Head of caudate nucleus (tissue), 42 donors: ENCODE results near the gene OR8K5.
"Not testable (repeated sequence)": the region's sequence is repeated elsewhere in the genome, so short reads cannot be mapped to it uniquely, and the experiment has no call there.

Source experiments
- DNase-seq, 42 donors: peaks; one replicate each; pipeline versions ENCODE4 v3.0.0 to v3.0.0-alpha.2; 2020 to 2021; ENCODE audit warnings: mixed read lengths in 7 of 42
- intact Hi-C: fragments of 100-400 bp; cut with DNase I; formaldehyde crosslinking; loops from one replicate; pipeline ENCODE4 v1.15.0; 2022

OR8K5 gene

GRCh38 chr11:56160217-56160616 is at the start of gene OR8K5:
OR8K5 (minus strand) TSS chr11:56160317; CDS start chr11:56160317, 0 bp downstream.
- intact Hi-C loops: loop anchor here (10.0 kb wide), 1 partner anchor 55 kb away; the partner anchor contains the start of gene OR8H2
- DNase-seq: no peak

GRCh38 chr11:56207790-56208189 is 47.7 kb upstream of the OR8K5 start:
- intact Hi-C loops: no loop called here
- DNase-seq: no peak

DNA sequence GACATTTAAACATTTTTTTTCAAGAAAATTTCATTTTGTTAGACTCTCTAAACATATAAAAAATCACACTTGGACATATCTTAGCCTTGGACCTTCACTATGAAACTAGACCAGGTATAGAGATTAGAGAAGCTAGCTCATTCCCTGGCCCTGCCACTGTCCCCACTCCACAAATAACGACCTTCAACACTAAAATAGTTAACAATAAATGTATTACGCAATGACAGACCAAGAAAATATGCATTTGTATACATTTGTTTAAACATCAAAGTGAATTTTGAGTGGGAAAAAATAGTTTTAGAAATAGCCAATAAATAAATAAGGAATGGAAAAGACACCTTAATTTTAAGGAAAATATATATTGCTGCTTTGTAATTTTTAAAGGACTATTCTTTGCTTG is 37.2 kb upstream of the OR8K5 start:
- DNase-seq: no peak
- intact Hi-C loops: no loop called here

- no peak for DNase-seq
- intact Hi-C loops: no loop called here
These were observed 36.6 kb upstream of the OR8K5 start for GRCh38 chr11:56196705-56197104.

GRCh38 chr11:56188602-56189001 is 28.5 kb upstream of the OR8K5 start:
- no peak for DNase-seq
- intact Hi-C loops: no loop called here

GRCh38 chr11:56183459-56183858 is 23.3 kb upstream of the OR8K5 start:
- intact Hi-C loops: no loop called here

DNA sequence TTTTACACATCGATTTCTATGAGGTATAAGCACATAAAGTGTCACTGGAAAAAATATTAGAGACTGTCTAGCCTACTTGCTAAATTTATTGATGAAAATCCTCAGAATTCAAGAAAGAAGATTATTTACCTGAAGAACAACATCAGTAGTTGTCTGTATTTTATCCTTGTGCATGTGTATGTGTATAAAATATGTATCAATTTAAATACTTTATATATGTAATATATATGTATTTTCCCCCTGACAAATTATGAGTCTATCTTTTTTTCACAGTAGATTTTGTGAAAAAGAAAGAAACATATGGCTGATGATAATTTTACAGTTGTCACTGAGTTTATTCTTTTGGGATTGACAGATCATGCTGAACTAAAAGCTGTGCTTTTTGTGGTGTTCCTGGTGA is 16.2 kb upstream of the OR8K5 start, which contains the start of gene OR5J2:
Gene OR5J2, plus strand, starts transcription at position 301 of the 400 bp plus-strand sequence. Its CDS starts 0 bp downstream, at position 301.
- DNase-seq: no peak
- intact Hi-C loops: no loop called here

More at GRCh38 chr11:56183459-56183858, 23.3 kb upstream of the OR8K5 start:
- DNase-seq: no peak

DNA sequence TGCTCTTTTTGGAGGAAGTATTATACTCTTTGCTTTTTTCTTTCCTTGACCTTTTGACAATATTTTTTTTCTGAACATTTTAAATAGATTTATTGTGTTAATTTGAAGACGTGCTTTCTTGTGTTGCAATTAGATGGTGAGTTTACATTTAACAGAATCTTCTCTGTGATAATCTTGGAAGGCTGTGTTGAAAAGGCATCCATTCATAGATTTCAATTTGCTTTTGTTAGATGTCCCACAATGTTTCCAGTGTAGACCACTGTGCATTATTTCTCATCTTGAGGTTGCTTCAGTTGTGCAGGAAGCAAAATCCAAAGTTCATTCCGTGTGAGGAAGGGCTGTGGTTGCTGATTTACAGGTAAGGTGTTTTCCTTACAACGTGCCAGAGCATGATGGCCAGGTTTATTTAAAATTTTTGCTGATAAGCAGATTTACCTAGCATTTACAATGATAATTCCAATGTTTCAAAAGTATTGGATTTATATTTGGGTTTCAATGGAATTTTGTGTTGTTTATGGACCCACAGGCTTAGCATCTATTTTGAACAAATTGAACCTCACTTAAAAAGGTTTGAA is 12.2 kb upstream of the OR8K5 start:
- intact Hi-C loops: no loop called here

DNA sequence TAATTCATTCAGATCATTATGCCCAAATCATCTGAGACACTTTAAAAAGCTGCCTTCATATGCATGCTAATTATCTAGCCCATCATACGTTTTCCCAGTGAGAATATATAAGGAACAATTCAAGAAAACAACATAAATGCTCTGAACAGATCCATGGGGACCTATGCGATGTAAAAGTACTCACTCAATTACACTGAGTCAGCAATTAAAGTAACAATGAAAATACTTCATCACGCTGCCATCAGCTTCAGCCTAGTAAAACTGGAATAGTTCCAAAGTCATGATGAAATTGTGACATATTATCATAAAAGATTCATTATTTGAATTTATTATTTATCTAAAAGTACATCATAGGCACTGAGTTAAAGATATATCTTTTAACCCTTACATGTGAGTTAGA is 3.7 kb upstream of the OR8K5 start:
- no peak for DNase-seq
- intact Hi-C loops: loop anchor here (10.0 kb wide), 1 partner anchor 59 kb away; the partner anchor contains the start of gene OR8H2

More for the DNA sequence above, 12.2 kb upstream of the OR8K5 start:
- no peak for DNase-seq

DNA sequence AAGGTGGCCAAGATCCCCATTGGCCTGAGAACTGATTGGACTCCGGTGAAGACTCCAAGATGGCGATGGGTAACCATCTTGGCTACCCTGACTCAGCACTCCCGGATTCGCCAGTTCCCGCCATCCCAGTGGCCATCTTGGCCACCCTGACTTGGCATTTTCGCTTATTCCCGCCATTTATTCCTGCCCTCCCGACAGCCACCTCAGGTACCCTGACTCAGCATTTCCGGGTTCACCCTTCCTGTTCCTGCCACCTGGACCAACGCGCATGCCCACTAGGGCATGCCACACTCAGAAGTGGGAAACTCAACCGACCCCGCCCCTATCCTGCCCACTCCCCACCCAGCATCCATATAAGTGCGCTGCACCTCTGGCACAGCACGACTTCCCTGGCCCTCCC is 7.8 kb downstream of the OR8K5 start:
- intact Hi-C loops: no loop called here
- DNase-seq: no peak

GRCh38 chr11:56151376-56151775 is 8.7 kb downstream of the OR8K5 start:
- no peak for DNase-seq
- intact Hi-C loops: no loop called here

GRCh38 chr11:56143681-56144080 is 16.4 kb downstream of the OR8K5 start:
- intact Hi-C loops, DNase-seq: not testable (repeated sequence)

DNA sequence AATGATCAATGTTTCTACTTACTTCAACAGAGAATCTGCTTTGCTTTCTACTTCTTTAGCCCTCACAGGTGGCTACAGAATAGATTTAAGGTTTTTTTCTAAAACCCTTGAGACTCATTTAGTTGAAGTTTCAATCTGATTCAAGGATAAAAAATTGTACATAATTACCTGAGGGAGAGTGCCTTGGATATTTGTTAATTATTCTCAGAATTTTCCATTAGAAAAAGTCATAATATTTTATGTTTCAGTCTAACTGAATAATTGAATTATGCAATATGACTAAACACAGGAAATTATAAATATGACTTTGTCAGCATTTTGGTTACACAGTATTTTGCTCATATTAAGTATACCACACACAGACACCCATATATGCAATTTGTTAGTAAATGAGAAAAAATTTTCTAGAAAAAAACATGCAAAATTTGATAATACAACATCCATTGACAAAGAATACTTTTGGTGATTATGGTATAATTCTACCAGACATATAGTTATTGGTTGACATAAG is 19.9 kb downstream of the OR8K5 start, which contains the start of gene OR8J3:
Gene OR8J3, minus strand, starts transcription at position 51 of the 511 bp plus-strand sequence. CDS start 2,483 bp downstream, outside the sequence.
- intact Hi-C loops: no loop called here

GRCh38 chr11:56122073-56122472 is 38.0 kb downstream of the OR8K5 start, which contains the start of gene OR8H3:
OR8H3 (plus strand) TSS chr11:56122373; CDS start chr11:56122373, 0 bp downstream.
- no peak for DNase-seq
- intact Hi-C loops: no loop called here

More for the DNA sequence above, 19.9 kb downstream of the OR8K5 start, which contains the start of gene OR8J3:
- no peak for DNase-seq
